HCT116 (cell line): ENCODE measurements around the gene IRGC. TPM values are rescaled to one million over a fixed set of nuclear protein-coding genes. Genes with fewer than 3 reads are reported as not detected.

ENCODE experiments used
- ATAC-seq: fragments of 200-7000 bp; cut with Tn5 transposase; 2 replicates; pipeline ENCODE4 v1.9.1; 2020; ENCODE audit warnings: mild to moderate bottlenecking, moderate library complexity
- BruUV-seq: library from RNA; stranded (reverse); fragments of 400-500 nt; replicated peaks from 2 replicates; lab custom pipeline; 2021; lab: Mats Ljungman, UMichigan
- CTCF ChIA-PET: fragments of 300-600 bp; sonication (Branson Sonifier 250); formaldehyde crosslinking; loops from one replicate; lab custom pipeline; 2021; ENCODE audit warnings: antibody characterized with exemption; lab: Charles Lee
- POLR2A ChIA-PET: fragments of 300-600, 350-600 bp; sonication (Branson Sonifier 250); formaldehyde crosslinking; loops from one replicate; lab custom pipeline; 2021; ENCODE audit warnings: antibody characterized with exemption; lab: Charles Lee
- RAD21 ChIA-PET, 2 experiments: fragments of 300-600 bp; sonication (Branson Sonifier 250); formaldehyde crosslinking; loops; one replicate each; lab custom pipeline; 2023; ENCODE audit warnings: low total read pairs in 2 of 2; ENCODE audit not compliant: uncharacterized antibody in 2 of 2, unreplicated experiment in 2 of 2, low non-redundant PET in 1 of 2; lab: Charles Lee
- DNase-seq: peaks from one replicate; pipeline ENCODE4 v3.0.0-alpha.2; 2010; ENCODE audit warnings: low read depth, low spot score
- H2AFZ ChIP-seq: fragments of 200-600 bp; shearing (Covaris generic), sonication (generic); 2 replicates; pipeline ENCODE4 v1.6.1; 2017; ENCODE audit warnings: low read depth, mixed run types, mixed read lengths, antibody characterized with exemption, low read length; ENCODE audit not compliant: poor library complexity, severe bottlenecking
- H3K27ac ChIP-seq: 2 replicates; pipeline ENCODE4 v1.5.1; 2012; ENCODE audit warnings: low read depth, low read length
- H3K27me3 ChIP-seq: fragments of 200-600 bp; sonication (generic); 2 replicates; pipeline ENCODE4 v1.6.1; 2016; ENCODE audit warnings: mixed run types, low read length, mixed read lengths; ENCODE audit not compliant: insufficient read depth
- H3K36me3 ChIP-seq, 2 experiments: fragments of 200-500 bp in 1 of 2; fragments of 200-600 bp in 1 of 2; sonication (Bioruptor generic) in 1 of 2; sonication (generic) in 1 of 2; 2 replicates each; pipeline versions ENCODE4 v1.5.1 to v1.6.1; 2014 to 2016; ENCODE audit warnings: low read length in 2 of 2, inconsistent platforms in 1 of 2, mixed read lengths in 1 of 2, mixed run types in 1 of 2; ENCODE audit not compliant: insufficient read depth in 2 of 2, control insufficient read depth in 1 of 2
- H3K4me1 ChIP-seq, 2 experiments: fragments of 200-600 bp in 1 of 2; sonication (generic) in 1 of 2; 2 replicates each; pipeline versions ENCODE4 v1.5.1 to v1.6.1; 2012 to 2017; ENCODE audit warnings: low read length in 2 of 2, inconsistent platforms in 1 of 2, mild to moderate bottlenecking in 1 of 2, mixed read lengths in 1 of 2, mixed run types in 1 of 2, moderate library complexity in 1 of 2; ENCODE audit not compliant: insufficient read depth in 2 of 2, control insufficient read depth in 1 of 2
- H3K4me2 ChIP-seq: fragments of 200-600 bp; sonication (generic); 2 replicates; pipeline ENCODE4 v1.6.1; 2017; ENCODE audit warnings: mixed run types, low read length, mixed read lengths
- H3K4me3 ChIP-seq, 2 experiments: fragments of 200-600 bp in 1 of 2; sonication (generic) in 1 of 2; replicated peaks in 1 of 2; 2 replicates each; pipeline ENCODE4 v1.5.1; 2011 to 2016; ENCODE audit warnings: low read length in 2 of 2, control low read depth in 1 of 2, low read depth in 1 of 2, mild to moderate bottlenecking in 1 of 2, mixed read lengths in 1 of 2, mixed run types in 1 of 2
- H3K79me2 ChIP-seq: fragments of 200-600 bp; sonication (generic); 2 replicates; pipeline ENCODE4 v1.6.1; 2017; ENCODE audit warnings: mild to moderate bottlenecking, mixed run types, low read length, moderate library complexity, mixed read lengths; ENCODE audit not compliant: insufficient read depth
- H3K9ac ChIP-seq: fragments of 200-600 bp; sonication (generic); 2 replicates; pipeline ENCODE4 v1.6.1; 2016; ENCODE audit warnings: low read length, mixed read lengths
- H3K9me2 ChIP-seq: fragments of 200-600 bp; sonication (generic), shearing (Covaris generic); 2 replicates; pipeline ENCODE4 v1.6.1; 2017; ENCODE audit warnings: mixed run types, mild to moderate bottlenecking, moderate library complexity; ENCODE audit not compliant: insufficient read depth
- H3K9me3 ChIP-seq, 2 experiments: fragments of 200-500 bp in 1 of 2; fragments of 200-600 bp in 1 of 2; sonication (Bioruptor generic) in 1 of 2; sonication (generic) in 1 of 2; 2 replicates each; pipeline ENCODE4 v1.6.1; 2014 to 2017; ENCODE audit warnings: low read length in 2 of 2, mixed read lengths in 2 of 2, inconsistent platforms in 1 of 2, low read depth in 1 of 2, mild to moderate bottlenecking in 1 of 2, mixed run types in 1 of 2, moderate library complexity in 1 of 2; ENCODE audit not compliant: control insufficient read depth in 1 of 2, insufficient read depth in 1 of 2
- H4K20me1 ChIP-seq: fragments of 200-600 bp; sonication (generic), shearing (Covaris generic); 2 replicates; pipeline ENCODE4 v1.6.1; 2017; ENCODE audit warnings: mixed run types, mild to moderate bottlenecking, moderate library complexity; ENCODE audit not compliant: insufficient read depth
- CTCF ChIP-seq, 3 experiments: fragments of 200-600 bp in 1 of 3; sonication (generic) in 1 of 3; IDR thresholded peaks in 2 of 3; conservative IDR thresholded peaks in 1 of 3; 2 replicates each; pipeline ENCODE4 v1.5.1; 2012 to 2017; ENCODE audit warnings: low read depth in 2 of 3, low read length in 2 of 3, antibody characterized with exemption in 1 of 3, borderline replicate concordance in 1 of 3, control low read depth in 1 of 3, mild to moderate bottlenecking in 1 of 3, mixed read lengths in 1 of 3, mixed run types in 1 of 3, moderate library complexity in 1 of 3; ENCODE audit not compliant: insufficient read depth in 1 of 3
- RAD21 ChIP-seq: IDR thresholded peaks from 2 replicates; pipeline ENCODE4 v1.6.1; 2012; ENCODE audit warnings: low read depth, mild to moderate bottlenecking
- intact Hi-C: fragments of 100-400 bp; cut with micrococcal nuclease; formaldehyde crosslinking; loops from 2 replicates; pipeline ENCODE4 v1.10.0; 2022
- total RNA-seq: library from RNA; stranded (reverse); gene quantifications from one replicate; pipeline ENCODE4 v1.2.1, GENCODE V29; 2021; ENCODE audit not compliant: unreplicated experiment
- TF ChIP-seq, protein P1 (sequence below): IDR thresholded peaks from 2 replicates; pipeline ENCODE4 v1.6.1; 2012; ENCODE audit warnings: low read depth

Gene IRGC
- total RNA-seq, 1 experiment from 2014 or later, result not detected

- H2AFZ ChIP-seq, result no peak overlapping the region
- H3K27me3 ChIP-seq, result no peaks in the 10 kb centered on the region
- ChIA-PET RAD21 (interaction anchor here (0.7 to 1.4 kb wide), 2 partner anchors 55 kb away, joined by 3 to 6 read pairs; no protein-coding TSS in a partner anchor), POLR2A (interaction anchor here (6.1 kb wide), 1 partner anchor 54 kb away, joined by 53 read pairs; the partner anchor contains the start of gene PLAUR), CTCF (interaction anchor here (0.6 to 4.8 kb wide), 5 partner anchors 12 to 55 kb away, joined by 3 to 38 read pairs (median 4); no protein-coding TSS in a partner anchor)
- H3K9me3 ChIP-seq, result no peaks in the 10 kb centered on the region
- H3K4me3 ChIP-seq, result no peak overlapping the region
- H3K4me1 ChIP-seq, result peaks cover 4 to 11% of the 10 kb centered on the region in 2 experiments; a peak in 3 of 4 replicates
- peaks cover 1 to 2% of the 10 kb centered on the region in 2 experiments; a peak in 2 of 4 replicates for H3K36me3 ChIP-seq
- no peak overlapping the region for H3K27ac ChIP-seq
- peak overlapping the region; percentile 44 for H3K4me2 ChIP-seq
- DNase-seq (peak; percentile 33), ATAC-seq (peak; percentile 81)
- H3K9me2 ChIP-seq, result no peaks in the 10 kb centered on the region
- BruUV-seq, result no TSS peak
- H4K20me1 ChIP-seq, result no peaks in the 10 kb centered on the region
- peak; percentile 90 for TF ChIP-seq RAD21
- peak; percentile 78 to 80 (median 79); a peak in 5 of 6 replicates for TF ChIP-seq CTCF (IDR thresholded peaks at IDR 0.05 in 2 of 3, conservative IDR thresholded peaks at IDR 0.05 in 1 of 3; ENCODE audit: borderline replicate concordance in 1 of 3, insufficient read depth in 1 of 3, low read depth in 2 of 3, low read length in 2 of 3)
- TF ChIP-seq, protein P1, sequence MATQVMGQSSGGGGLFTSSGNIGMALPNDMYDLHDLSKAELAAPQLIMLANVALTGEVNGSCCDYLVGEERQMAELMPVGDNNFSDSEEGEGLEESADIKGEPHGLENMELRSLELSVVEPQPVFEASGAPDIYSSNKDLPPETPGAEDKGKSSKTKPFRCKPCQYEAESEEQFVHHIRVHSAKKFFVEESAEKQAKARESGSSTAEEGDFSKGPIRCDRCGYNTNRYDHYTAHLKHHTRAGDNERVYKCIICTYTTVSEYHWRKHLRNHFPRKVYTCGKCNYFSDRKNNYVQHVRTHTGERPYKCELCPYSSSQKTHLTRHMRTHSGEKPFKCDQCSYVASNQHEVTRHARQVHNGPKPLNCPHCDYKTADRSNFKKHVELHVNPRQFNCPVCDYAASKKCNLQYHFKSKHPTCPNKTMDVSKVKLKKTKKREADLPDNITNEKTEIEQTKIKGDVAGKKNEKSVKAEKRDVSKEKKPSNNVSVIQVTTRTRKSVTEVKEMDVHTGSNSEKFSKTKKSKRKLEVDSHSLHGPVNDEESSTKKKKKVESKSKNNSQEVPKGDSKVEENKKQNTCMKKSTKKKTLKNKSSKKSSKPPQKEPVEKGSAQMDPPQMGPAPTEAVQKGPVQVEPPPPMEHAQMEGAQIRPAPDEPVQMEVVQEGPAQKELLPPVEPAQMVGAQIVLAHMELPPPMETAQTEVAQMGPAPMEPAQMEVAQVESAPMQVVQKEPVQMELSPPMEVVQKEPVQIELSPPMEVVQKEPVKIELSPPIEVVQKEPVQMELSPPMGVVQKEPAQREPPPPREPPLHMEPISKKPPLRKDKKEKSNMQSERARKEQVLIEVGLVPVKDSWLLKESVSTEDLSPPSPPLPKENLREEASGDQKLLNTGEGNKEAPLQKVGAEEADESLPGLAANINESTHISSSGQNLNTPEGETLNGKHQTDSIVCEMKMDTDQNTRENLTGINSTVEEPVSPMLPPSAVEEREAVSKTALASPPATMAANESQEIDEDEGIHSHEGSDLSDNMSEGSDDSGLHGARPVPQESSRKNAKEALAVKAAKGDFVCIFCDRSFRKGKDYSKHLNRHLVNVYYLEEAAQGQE, result no peak
- no peak overlapping the region for H3K9ac ChIP-seq
- no peaks in the 10 kb centered on the region for H3K79me2 ChIP-seq
- intact Hi-C loops, result loop anchor here (1.0 to 5.0 kb wide), 2 partner anchors 54 to 186 kb away; no protein-coding TSS in a partner anchor
Measured at GRCh38 chr19:43723588-43723987, 7.7 kb downstream of the IRGC start.
